BJ (cell line): ENCODE data around the gene ADARB2. TPM values are rescaled to one million over a fixed set of nuclear protein-coding genes. Genes with fewer than 3 reads are reported as not detected.

Experiments used
- CTCF ChIA-PET: fragments of 350-600 bp; formaldehyde crosslinking; extraction: SDS; loops from one replicate; lab custom pipeline; 2021; ENCODE audit warnings: antibody characterized with exemption, inconsistent platforms; lab: Yijun Ruan, JAX
- POLR2A ChIA-PET: fragments of 300-600 bp; sonication (Branson Sonifier 250); formaldehyde crosslinking; extraction: SDS; loops from one replicate; lab custom pipeline; 2021; ENCODE audit warnings: antibody characterized with exemption; lab: Charles Lee
- DNase-seq: peaks from one replicate; pipeline ENCODE4 v3.0.0-alpha.2; 2011; ENCODE audit warnings: low read depth
- H3K27me3 ChIP-seq: 2 replicates; pipeline ENCODE4 v1.6.0; 2011; ENCODE audit warnings: low read length; ENCODE audit not compliant: control insufficient read depth, insufficient read depth
- H3K36me3 ChIP-seq: 2 replicates; pipeline ENCODE4 v1.5.1; 2011; ENCODE audit warnings: low read length; ENCODE audit not compliant: control insufficient read depth, insufficient read depth
- H3K4me3 ChIP-seq: 2 replicates; pipeline ENCODE4 v1.5.1; 2011; ENCODE audit warnings: low read depth, mild to moderate bottlenecking, control low read depth, low read length
- polyA plus RNA-seq: library from polyadenylated mRNA; depleted of rRNA; stranded (reverse); fragments of >200 nt; gene quantifications from 2 replicates; pipeline ENCODE4 v1.2.3, GENCODE V29; 2011
- TF ChIP-seq, protein P1 (sequence below): IDR thresholded peaks from 2 replicates; pipeline ENCODE4 v1.5.1; 2011; ENCODE audit warnings: low read depth, mild to moderate bottlenecking, control low read depth, inconsistent platforms, low read length, moderate library complexity; ENCODE audit not compliant: insufficient read depth

Gene ADARB2
- polyA plus RNA-seq, 1 experiment = not detected

- POLR2A ChIA-PET = no interaction called here
- CTCF ChIA-PET = no interaction called here
- no peak overlapping the region for H3K4me3 ChIP-seq
Measured at GRCh38 chr10:1561731-1562337, 175.5 kb downstream of the ADARB2 start.

DNA sequence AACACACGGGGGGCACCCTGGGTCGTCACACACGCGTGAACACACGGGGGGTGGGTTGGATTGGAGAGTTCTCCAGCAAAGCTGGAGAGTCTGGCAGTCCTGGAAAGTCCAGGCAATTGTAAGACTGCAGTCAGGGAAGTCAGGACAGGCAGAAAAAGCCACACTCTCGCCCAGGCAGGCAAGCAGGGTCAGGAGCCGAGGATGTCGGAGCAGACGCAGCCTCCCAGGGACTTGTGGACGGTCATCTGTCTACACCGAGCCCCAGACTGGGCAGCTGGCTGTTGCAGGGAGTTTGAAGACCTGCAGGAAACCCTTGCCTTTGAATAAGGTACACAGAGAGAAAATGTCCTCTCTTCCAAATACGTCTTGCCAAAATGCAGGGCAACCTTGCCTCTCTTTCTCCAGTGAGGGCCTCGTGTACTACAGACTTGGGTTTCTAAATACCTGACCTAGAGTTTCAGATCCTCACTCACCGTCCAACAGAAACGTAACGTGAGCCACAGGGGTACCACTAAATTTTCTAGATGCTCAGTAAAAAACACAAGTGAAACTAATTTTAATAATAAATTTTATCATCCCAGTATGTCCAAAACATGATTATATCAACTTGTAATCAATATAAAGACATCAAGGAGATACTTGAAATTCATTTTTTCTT, 176.7 kb downstream of the ADARB2 start:
- CTCF ChIA-PET = no interaction called here
- Histone ChIP-seq H3K36me3 (no peaks in the 10 kb centered on the region), H3K4me3 (no peak overlapping the region), H3K27me3 (no peaks in the 10 kb centered on the region)
- DNase-seq = no peak
- POLR2A ChIA-PET = no interaction called here
- TF ChIP-seq, protein P1, sequence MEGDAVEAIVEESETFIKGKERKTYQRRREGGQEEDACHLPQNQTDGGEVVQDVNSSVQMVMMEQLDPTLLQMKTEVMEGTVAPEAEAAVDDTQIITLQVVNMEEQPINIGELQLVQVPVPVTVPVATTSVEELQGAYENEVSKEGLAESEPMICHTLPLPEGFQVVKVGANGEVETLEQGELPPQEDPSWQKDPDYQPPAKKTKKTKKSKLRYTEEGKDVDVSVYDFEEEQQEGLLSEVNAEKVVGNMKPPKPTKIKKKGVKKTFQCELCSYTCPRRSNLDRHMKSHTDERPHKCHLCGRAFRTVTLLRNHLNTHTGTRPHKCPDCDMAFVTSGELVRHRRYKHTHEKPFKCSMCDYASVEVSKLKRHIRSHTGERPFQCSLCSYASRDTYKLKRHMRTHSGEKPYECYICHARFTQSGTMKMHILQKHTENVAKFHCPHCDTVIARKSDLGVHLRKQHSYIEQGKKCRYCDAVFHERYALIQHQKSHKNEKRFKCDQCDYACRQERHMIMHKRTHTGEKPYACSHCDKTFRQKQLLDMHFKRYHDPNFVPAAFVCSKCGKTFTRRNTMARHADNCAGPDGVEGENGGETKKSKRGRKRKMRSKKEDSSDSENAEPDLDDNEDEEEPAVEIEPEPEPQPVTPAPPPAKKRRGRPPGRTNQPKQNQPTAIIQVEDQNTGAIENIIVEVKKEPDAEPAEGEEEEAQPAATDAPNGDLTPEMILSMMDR = no peak

More at GRCh38 chr10:1561731-1562337, 175.5 kb downstream of the ADARB2 start:
- H3K36me3 ChIP-seq = no peaks in the 10 kb centered on the region
- no peak for DNase-seq
- no peaks in the 10 kb centered on the region for H3K27me3 ChIP-seq
- TF ChIP-seq, protein P1 = no peak

DNA sequence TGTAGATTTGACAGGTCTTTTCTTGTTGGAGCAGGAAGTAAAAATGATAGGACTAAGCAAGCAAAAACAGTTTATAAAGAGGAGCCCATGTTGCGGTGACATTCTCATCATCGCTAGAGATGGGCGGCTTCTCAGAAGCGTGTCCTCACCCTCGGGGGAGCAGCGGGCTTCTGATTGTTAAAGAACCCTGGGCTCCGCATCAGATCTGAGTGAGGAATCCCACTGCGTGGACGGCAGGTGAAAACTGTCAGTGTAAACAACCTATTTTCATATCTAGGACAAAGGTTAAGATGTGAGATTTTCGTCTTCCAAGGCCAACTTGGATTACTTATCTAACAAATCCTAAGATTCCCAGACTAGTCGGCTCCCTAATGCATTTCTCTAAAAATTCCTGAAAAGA, 177.6 kb downstream of the ADARB2 start:
- no peak for DNase-seq
- TF ChIP-seq, protein P1 = no peak
- H3K36me3 ChIP-seq = no peaks in the 10 kb centered on the region
- ChIA-PET CTCF (no interaction called here), POLR2A (no interaction called here)
- H3K4me3 ChIP-seq = no peak overlapping the region
- no peaks in the 10 kb centered on the region for H3K27me3 ChIP-seq

- no peak overlapping the region for H3K4me3 ChIP-seq
- CTCF ChIA-PET = no interaction called here
- no peaks in the 10 kb centered on the region for H3K27me3 ChIP-seq
- no peaks in the 10 kb centered on the region for H3K36me3 ChIP-seq
- POLR2A ChIA-PET = no interaction called here
- TF ChIP-seq, protein P1 = no peak
- no peak for DNase-seq
Measured at GRCh38 chr10:1559311-1559710, 178.0 kb downstream of the ADARB2 start.

DNA sequence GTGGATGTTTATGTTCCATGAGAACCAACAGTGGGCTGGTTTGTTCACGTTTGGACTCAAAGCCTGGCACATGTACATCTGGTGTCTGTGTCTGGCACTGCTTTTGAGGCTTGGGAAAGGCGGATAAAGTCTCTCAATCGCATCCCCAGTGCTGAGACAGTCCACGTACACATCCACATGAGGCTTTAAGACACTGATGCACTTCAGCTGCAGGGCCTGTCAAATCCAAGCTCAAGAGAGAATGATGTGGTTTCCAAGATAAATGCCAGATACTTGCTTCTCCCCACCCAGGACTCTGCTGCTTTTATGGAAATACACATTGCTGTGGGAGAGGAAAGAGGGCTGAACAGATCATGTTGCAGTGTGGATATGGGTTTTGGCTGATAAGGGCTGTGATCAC, 178.4 kb downstream of the ADARB2 start:
- Histone ChIP-seq H3K36me3 (no peaks in the 10 kb centered on the region), H3K4me3 (no peak overlapping the region), H3K27me3 (no peaks in the 10 kb centered on the region)
- CTCF ChIA-PET = no interaction called here
- POLR2A ChIA-PET = no interaction called here
- TF ChIP-seq, protein P1 = no peak
- DNase-seq = no peak
